ENCODE data around the gene ACAP3.

ACAP3 gene

GRCh38 chr1:1343811-1344421 is 36.2 kb upstream of the ACAP3 start:
- no peak for DNase-seq

- DNase-seq = no peak
Observed at GRCh38 chr1:1342584-1343115, 34.9 kb upstream of the ACAP3 start.

GRCh38 chr1:1342061-1342562 is 34.4 kb upstream of the ACAP3 start:
- no peak for DNase-seq

- DNase-seq = no peak
Observed at GRCh38 chr1:1341549-1342021, 33.9 kb upstream of the ACAP3 start.

- no peak for DNase-seq
Observed at GRCh38 chr1:1340791-1341548, 33.2 kb upstream of the ACAP3 start.

GRCh38 chr1:1340185-1340584 is 32.5 kb upstream of the ACAP3 start:
- no peak for DNase-seq

- DNase-seq = no peak
Observed at GRCh38 chr1:1338278-1338677, 30.5 kb upstream of the ACAP3 start.

GRCh38 chr1:1337793-1338147 is 30.0 kb upstream of the ACAP3 start:
- no peak for DNase-seq

- no peak for DNase-seq
Observed at GRCh38 chr1:1336931-1337792, 29.4 kb upstream of the ACAP3 start.

GRCh38 chr1:1336446-1336845 is 28.7 kb upstream of the ACAP3 start:
- DNase-seq = no peak

GRCh38 chr1:1335792-1336248 is 28.1 kb upstream of the ACAP3 start:
- no peak for DNase-seq

GRCh38 chr1:1335283-1335682 is 27.6 kb upstream of the ACAP3 start:
- no peak for DNase-seq

GRCh38 chr1:1334835-1335234 is 27.1 kb upstream of the ACAP3 start:
- DNase-seq = no peak

- DNase-seq = no peak
Observed at GRCh38 chr1:1333551-1334241, 26.0 kb upstream of the ACAP3 start.

- DNase-seq = no peak
Observed at GRCh38 chr1:1332774-1333480, 25.2 kb upstream of the ACAP3 start.

GRCh38 chr1:1332031-1332755 is 24.5 kb upstream of the ACAP3 start:
- DNase-seq = no peak

- no peak for DNase-seq
Observed at GRCh38 chr1:1331068-1331965, 23.6 kb upstream of the ACAP3 start, which contains the start of gene TAS1R3. TAS1R3 (plus strand) TSS chr1:1331280; CDS start chr1:1331346, 66 bp downstream.

GRCh38 chr1:1330366-1331067 is 22.8 kb upstream of the ACAP3 start:
- DNase-seq = no peak
